ENCODE measurements around the gene GPR180.

- TF ChIP-seq, protein P1, sequence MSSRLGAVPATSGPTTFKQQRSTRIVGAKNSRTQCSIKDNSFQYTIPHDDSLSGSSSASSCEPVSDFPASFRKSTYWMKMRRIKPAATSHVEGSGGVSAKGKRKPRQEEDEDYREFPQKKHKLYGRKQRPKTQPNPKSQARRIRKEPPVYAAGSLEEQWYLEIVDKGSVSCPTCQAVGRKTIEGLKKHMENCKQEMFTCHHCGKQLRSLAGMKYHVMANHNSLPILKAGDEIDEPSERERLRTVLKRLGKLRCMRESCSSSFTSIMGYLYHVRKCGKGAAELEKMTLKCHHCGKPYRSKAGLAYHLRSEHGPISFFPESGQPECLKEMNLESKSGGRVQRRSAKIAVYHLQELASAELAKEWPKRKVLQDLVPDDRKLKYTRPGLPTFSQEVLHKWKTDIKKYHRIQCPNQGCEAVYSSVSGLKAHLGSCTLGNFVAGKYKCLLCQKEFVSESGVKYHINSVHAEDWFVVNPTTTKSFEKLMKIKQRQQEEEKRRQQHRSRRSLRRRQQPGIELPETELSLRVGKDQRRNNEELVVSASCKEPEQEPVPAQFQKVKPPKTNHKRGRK (CRISPR knock-in tag; IDR thresholded peaks at IDR 0.05; ENCODE audit: borderline replicate concordance), result no peak
- TF ChIP-seq, protein P2, sequence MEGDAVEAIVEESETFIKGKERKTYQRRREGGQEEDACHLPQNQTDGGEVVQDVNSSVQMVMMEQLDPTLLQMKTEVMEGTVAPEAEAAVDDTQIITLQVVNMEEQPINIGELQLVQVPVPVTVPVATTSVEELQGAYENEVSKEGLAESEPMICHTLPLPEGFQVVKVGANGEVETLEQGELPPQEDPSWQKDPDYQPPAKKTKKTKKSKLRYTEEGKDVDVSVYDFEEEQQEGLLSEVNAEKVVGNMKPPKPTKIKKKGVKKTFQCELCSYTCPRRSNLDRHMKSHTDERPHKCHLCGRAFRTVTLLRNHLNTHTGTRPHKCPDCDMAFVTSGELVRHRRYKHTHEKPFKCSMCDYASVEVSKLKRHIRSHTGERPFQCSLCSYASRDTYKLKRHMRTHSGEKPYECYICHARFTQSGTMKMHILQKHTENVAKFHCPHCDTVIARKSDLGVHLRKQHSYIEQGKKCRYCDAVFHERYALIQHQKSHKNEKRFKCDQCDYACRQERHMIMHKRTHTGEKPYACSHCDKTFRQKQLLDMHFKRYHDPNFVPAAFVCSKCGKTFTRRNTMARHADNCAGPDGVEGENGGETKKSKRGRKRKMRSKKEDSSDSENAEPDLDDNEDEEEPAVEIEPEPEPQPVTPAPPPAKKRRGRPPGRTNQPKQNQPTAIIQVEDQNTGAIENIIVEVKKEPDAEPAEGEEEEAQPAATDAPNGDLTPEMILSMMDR (IDR thresholded peaks at IDR 0.05), result no peak
Observed at GRCh38 chr13:94553766-94554165, 47.9 kb upstream of the GPR180 start.

All from WTC11 (cell line).